PC-3 (cell line): ENCODE measurements around the gene PARP3. TPM values are rescaled to one million over a fixed set of nuclear protein-coding genes. Genes with fewer than 3 reads are reported as not detected.

Source experiments
- ATAC-seq: fragments of 200-7000 bp; cut with Tn5 transposase; 2 replicates; pipeline ENCODE4 v1.9.1; 2020; ENCODE audit warnings: mild to moderate bottlenecking, moderate library complexity
- BruUV-seq: library from RNA; stranded (reverse); fragments of 400-500 nt; replicated peaks from 2 replicates; lab custom pipeline; 2021; lab: Mats Ljungman, UMichigan
- CTCF ChIA-PET: fragments of 300-600 bp; sonication (Branson Sonifier 250); formaldehyde crosslinking; loops from one replicate; lab custom pipeline; 2022; ENCODE audit warnings: antibody characterized with exemption; lab: Charles Lee
- POLR2A ChIA-PET: fragments of 300-600 bp; sonication (Branson Sonifier 250); formaldehyde crosslinking; loops from one replicate; lab custom pipeline; 2022; ENCODE audit warnings: antibody characterized with exemption; ENCODE audit not compliant: unreplicated experiment; lab: Charles Lee
- DNase-seq: peaks from one replicate; pipeline ENCODE4 v3.0.0-alpha.2; 2015
- H2AFZ ChIP-seq: fragments of 300-600 bp; sonication (generic); 2 replicates; pipeline ENCODE4 v1.6.0; 2016; ENCODE audit warnings: antibody characterized with exemption, low read length
- H3F3A ChIP-seq: fragments of 300-600 bp; sonication (generic); one replicate; pipeline ENCODE4 v1.6.0; 2017; ENCODE audit warnings: antibody characterized with exemption, low read length, control low read depth, mild to moderate bottlenecking; ENCODE audit not compliant: unreplicated experiment
- H3K27ac ChIP-seq: fragments of 300-600 bp; sonication (generic); 2 replicates; pipeline ENCODE4 v1.5.1; 2016; ENCODE audit warnings: mild to moderate bottlenecking, low read length
- H3K27me3 ChIP-seq: fragments of 300-600 bp; sonication (generic); 2 replicates; pipeline ENCODE4 v1.6.1; 2016; ENCODE audit warnings: low read length, mixed read lengths
- H3K36me3 ChIP-seq: fragments of 300-600 bp; sonication (generic); 2 replicates; pipeline ENCODE4 v1.6.1; 2016; ENCODE audit warnings: low read depth, mixed run types, low read length, mixed read lengths
- H3K4me1 ChIP-seq: fragments of 300-600 bp; sonication (generic); 2 replicates; pipeline ENCODE4 v1.5.1; 2016; ENCODE audit warnings: low read length; ENCODE audit not compliant: insufficient read depth
- H3K4me2 ChIP-seq: fragments of 300-600 bp; sonication (generic); 2 replicates; pipeline ENCODE4 v1.6.0; 2016; ENCODE audit warnings: low read length
- H3K4me3 ChIP-seq: fragments of 300-600 bp; sonication (generic); 2 replicates; pipeline ENCODE4 v1.5.1; 2016; ENCODE audit warnings: mild to moderate bottlenecking, low read length, mixed read lengths
- H3K79me2 ChIP-seq: fragments of 300-600 bp; sonication (generic); 2 replicates; pipeline ENCODE4 v1.6.1; 2017; ENCODE audit warnings: low read length, mixed read lengths
- H3K9ac ChIP-seq: fragments of 300-600 bp; sonication (generic); 2 replicates; pipeline ENCODE4 v1.6.0; 2016; ENCODE audit warnings: mild to moderate bottlenecking, low read length
- H3K9me2 ChIP-seq: fragments of 300-600 bp; sonication (generic); replicated peaks from 2 replicates; pipeline ENCODE4 v1.6.1; 2016; ENCODE audit warnings: mixed run types, low read length, mixed read lengths
- H3K9me3 ChIP-seq: fragments of 300-600 bp; sonication (generic); 2 replicates; pipeline ENCODE4 v1.6.1; 2016; ENCODE audit warnings: low read length, mixed read lengths
- H4K20me1 ChIP-seq: fragments of 300-600 bp; sonication (generic); 2 replicates; pipeline ENCODE4 v1.6.1; 2016; ENCODE audit warnings: low read length, mixed read lengths
- EZH2 ChIP-seq: fragments of 300-600 bp; sonication (generic); IDR thresholded peaks from one replicate; pipeline ENCODE4 v1.6.1; 2017; ENCODE audit warnings: antibody characterized with exemption, mild to moderate bottlenecking, low read length; ENCODE audit not compliant: unreplicated experiment
- EZH2phosphoT487 ChIP-seq: fragments of 300-600 bp; sonication (generic); IDR thresholded peaks from 2 replicates; pipeline ENCODE4 v1.6.1; 2018; ENCODE audit warnings: mild to moderate bottlenecking, antibody characterized with exemption, low read length, borderline replicate concordance
- intact Hi-C: fragments of 100-400 bp; cut with micrococcal nuclease; formaldehyde crosslinking; loops from 2 replicates; pipeline ENCODE4 v1.9.0; 2023
- total RNA-seq: library from RNA; depleted of rRNA; stranded (reverse); fragments of >200 nt; gene quantifications from 2 replicates; pipeline ENCODE4 v1.2.3, GENCODE V29; 2014
- TF ChIP-seq, protein P1 (sequence below): fragments of 300-600 bp; sonication (generic); conservative IDR thresholded peaks from 2 replicates; pipeline ENCODE4 v1.5.1; 2017; ENCODE audit warnings: antibody characterized with exemption, low read depth, mild to moderate bottlenecking, low read length

The PARP3 gene
- total RNA-seq, 1 experiment from 2014 or later = 19.3 TPM

DNA sequence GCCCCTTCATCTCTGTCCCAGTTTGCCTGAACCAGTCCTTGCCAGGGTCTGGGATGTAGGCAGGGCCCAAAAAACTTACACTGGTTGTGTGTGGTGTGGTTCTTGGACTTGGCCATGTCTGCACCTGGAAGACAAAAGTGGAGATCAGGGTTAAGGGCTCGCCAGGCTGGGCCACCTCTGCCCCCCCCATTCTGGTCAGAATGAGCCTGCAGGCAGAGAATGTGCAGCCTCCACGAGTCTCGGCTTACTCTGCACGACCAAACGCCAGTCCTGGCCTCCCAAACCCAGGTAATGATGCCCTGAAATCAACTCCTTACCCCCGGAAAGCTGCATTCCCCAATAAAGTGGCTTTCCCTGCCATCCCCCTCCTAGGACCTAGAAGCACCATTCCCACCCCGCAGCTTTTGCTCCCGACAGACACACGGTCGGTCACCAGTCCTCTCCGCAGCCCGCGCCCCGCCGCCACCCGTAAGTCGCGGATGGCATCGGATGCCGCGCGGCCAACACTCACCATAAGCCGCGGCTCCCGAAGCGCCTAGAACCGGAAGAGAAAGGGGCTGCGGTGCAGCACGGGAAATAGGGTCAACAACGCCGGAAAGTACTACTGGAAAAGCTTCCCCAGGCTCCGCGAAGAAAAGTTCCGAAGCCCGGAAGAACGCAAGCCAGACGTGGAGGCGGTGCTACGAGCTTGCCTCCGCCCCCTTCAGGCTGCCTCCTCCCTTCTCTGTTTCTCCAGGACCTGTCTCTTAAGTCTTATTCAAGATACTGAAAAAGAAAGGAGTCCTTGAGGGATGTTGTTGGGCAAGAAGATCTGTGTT, 53.4 kb downstream of the PARP3 start, which contains the start of gene RPL29:
Gene RPL29, minus strand, starts transcription at position 550 of the 818 bp plus-strand sequence. Its CDS starts 434 bp downstream, at position 116.
- peaks cover 32% of the 10 kb centered on the region for H3K79me2 ChIP-seq
- H3K9ac ChIP-seq = peak within 1 kb of the TSS; percentile 99
- peaks cover 29% of the 10 kb centered on the region for H3K36me3 ChIP-seq
- TSS peak; percentile 52 for BruUV-seq
- ChIA-PET CTCF (interaction anchor here (0.5 to 1.0 kb wide), 3 partner anchors 22 to 61 kb away, joined by 3 to 6 read pairs (median 3); partner anchors contain the start of genes ABHD14B and DUSP7), POLR2A (interaction anchor here (0.6 to 1.0 kb wide), 8 partner anchors 13 to 344 kb away, joined by 3 to 5 read pairs (median 4); partner anchors contain the start of genes ABHD14B, ACY1, DUSP7 and POC1A)
- TF ChIP-seq EZH2 = no peak
- TF ChIP-seq, protein P1, sequence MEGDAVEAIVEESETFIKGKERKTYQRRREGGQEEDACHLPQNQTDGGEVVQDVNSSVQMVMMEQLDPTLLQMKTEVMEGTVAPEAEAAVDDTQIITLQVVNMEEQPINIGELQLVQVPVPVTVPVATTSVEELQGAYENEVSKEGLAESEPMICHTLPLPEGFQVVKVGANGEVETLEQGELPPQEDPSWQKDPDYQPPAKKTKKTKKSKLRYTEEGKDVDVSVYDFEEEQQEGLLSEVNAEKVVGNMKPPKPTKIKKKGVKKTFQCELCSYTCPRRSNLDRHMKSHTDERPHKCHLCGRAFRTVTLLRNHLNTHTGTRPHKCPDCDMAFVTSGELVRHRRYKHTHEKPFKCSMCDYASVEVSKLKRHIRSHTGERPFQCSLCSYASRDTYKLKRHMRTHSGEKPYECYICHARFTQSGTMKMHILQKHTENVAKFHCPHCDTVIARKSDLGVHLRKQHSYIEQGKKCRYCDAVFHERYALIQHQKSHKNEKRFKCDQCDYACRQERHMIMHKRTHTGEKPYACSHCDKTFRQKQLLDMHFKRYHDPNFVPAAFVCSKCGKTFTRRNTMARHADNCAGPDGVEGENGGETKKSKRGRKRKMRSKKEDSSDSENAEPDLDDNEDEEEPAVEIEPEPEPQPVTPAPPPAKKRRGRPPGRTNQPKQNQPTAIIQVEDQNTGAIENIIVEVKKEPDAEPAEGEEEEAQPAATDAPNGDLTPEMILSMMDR = no peak
- TF ChIP-seq EZH2phosphoT487 = no peak
- H3K4me1 ChIP-seq = peaks cover 22% of the 10 kb centered on the region
- intact Hi-C loops = loop anchor here (1.0 kb wide), 1 partner anchor 53 kb away; the partner anchor contains the start of gene PARP3
- no peaks in the 10 kb centered on the region for H3K27me3 ChIP-seq
- peak within 1 kb of the TSS; percentile 34 for H2AFZ ChIP-seq
- H3K27ac ChIP-seq = peak within 1 kb of the TSS; percentile 58
- no peaks in the 10 kb centered on the region for H3K9me2 ChIP-seq
- peak; percentile 96 for DNase-seq
- H3K9me3 ChIP-seq = no peaks in the 10 kb centered on the region
- H3F3A ChIP-seq = peaks cover 18% of the 10 kb centered on the region
- peak within 1 kb of the TSS; percentile 93 for H3K4me2 ChIP-seq
- H4K20me1 ChIP-seq = 0 out of 2 replicates have a peak, but pooled peaks cover 4% of the 10 kb centered on the region
- ATAC-seq = peak; percentile 77
- H3K4me3 ChIP-seq = peak within 1 kb of the TSS; percentile 93

- TF ChIP-seq, protein P1 = no peak
- TF ChIP-seq EZH2phosphoT487 (no peak), EZH2 (no peak)
- Histone ChIP-seq H3K4me1 (peaks cover 22% of the 10 kb centered on the region), H3K4me3 (no peak overlapping the region), H2AFZ (no peak overlapping the region), H3K9me3 (no peaks in the 10 kb centered on the region), H3K9me2 (no peaks in the 10 kb centered on the region), H3K36me3 (peaks cover 27% of the 10 kb centered on the region), H3K27ac (no peak overlapping the region), H3K4me2 (no peak overlapping the region), H3F3A (peaks cover 17% of the 10 kb centered on the region), H3K79me2 (peaks cover 31% of the 10 kb centered on the region), H4K20me1 (0 out of 2 replicates have a peak, but pooled peaks cover 4% of the 10 kb centered on the region), H3K9ac (no peak overlapping the region), H3K27me3 (no peaks in the 10 kb centered on the region)
- BruUV-seq = no TSS peak
- ATAC-seq (no peak), DNase-seq (no peak)
- intact Hi-C loops = no loop called here
- ChIA-PET POLR2A (interaction anchor here (0.6 kb wide), 2 partner anchors 33 to 49 kb away, joined by 3 to 4 read pairs; no protein-coding TSS in a partner anchor), CTCF (interaction anchor here (0.6 to 1.0 kb wide), 3 partner anchors 23 to 148 kb away, joined by 3 to 4 read pairs (median 3); partner anchors contain the start of gene ABHD14B)
These were observed 55.0 kb downstream of the PARP3 start for GRCh38 chr3:51997172-51997571.
